Activated T-helper 1 cell treated with anti-CD3 and anti-CD28 coated beads, Interleukin-2, amount 50 U/mL, for 16 hours (primary cell): Measurements from ENCODE around the gene TIMELESS.
"Not testable (repeated sequence)": the region's sequence is repeated elsewhere in the genome, so short reads cannot be mapped to it uniquely, and the experiment has no call there.

Experiments used
- DNase-seq, 2 donors: peaks; one replicate each; pipeline ENCODE4 v3.0.0-alpha.2; 2020; ENCODE audit warnings: low read depth in 1 of 2, low spot score in 1 of 2

Gene TIMELESS

DNA sequence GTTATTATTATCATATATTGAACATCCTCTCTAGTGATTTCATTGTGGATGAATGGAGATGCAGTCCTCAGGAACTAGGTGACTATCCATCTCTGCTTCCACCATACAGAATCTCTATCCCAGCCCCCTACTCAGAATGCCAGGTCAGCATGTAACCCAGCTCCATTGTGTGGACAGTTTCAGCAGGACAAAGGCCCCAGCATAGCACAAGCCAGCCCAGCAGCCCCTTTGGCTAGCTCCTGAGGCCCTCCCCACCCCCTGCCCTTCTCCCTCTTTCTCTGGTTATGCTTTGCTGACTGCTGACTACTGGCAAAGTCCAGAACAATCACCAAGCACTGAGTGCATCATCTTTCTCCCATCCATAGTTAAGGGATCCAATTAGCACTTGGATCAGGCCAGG, 13.3 kb upstream of the TIMELESS start:
- no peak for DNase-seq

DNA sequence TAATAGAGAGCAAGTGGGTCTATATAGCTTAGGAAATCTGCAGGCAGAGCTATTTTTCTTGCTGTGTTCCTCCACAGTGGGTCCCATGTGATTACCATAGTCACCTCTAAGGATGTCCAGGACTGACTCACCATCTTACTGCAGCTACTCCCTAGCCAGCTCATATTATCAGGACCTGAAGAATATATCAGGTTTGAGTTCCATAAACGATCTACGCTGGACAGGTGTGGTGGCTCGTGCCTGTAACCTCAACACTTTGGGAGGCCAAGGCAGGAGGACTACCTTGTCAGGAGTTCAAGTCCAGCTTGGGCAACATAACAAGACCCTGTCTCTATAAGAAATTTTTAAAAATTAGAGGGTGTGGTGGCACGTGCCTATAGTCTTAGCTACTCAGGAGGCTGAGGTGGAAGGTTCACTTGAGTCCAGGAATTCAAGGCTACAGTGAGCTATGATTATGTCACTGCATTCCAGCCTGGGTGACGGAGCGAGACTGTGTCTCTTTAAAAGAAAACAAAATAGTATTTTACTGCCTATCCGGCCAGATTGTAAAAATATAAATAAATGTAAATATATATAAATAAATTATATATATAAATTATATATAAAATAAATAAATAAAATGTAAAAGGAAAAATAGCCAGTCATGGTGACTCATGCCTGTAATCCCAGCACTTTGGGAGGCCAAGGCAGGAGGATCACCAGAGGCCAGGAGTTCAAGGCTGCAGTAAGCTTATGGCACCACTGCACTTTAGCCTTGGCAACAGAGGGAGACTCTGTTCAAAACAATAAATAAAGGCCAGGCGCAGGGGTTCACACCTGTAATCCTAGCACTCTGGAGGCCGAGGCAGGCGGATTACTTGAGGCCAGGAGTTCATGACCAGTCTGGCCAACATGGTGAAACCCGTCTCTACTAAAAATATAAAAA, 12.3 kb upstream of the TIMELESS start:
- no peak for DNase-seq

DNA sequence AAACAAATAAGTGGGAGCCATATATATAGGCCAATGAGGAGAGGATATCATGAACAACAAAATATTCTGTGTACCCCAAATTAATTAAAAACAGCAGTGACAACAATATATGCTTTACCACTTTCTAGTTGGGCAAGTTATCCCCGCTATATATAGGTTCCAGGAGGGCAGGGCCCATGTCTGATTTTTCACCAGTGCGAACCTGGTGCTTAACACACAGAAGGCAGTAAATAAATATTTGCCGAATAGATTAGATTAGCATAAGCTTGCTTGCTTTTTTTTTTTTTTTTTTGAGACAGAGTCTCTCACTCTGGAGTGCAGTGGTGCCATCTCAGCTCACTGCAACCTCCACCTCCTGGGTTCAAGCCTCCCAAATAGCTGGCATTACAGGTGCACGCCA, 8.6 kb upstream of the TIMELESS start:
- DNase-seq, result no peak

DNA sequence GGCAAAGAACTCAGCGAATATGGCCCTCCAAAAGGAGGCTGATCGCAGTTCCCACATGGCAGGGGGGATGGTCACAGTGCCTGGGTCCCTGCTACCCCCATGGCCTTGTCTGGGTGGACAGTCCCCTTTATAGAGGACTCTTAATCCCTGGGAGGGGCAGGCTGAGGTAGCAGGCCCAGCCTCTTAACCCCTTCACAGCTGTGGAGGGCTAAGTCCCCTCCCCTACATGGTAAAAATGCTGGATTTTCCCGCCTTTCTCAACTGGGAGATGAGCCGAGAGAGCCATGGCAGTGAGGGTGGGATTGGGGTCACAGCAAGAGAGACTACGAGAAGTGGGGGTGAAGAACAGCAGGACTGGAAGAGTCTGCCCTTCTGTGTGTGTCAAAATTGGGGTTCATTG, 5.3 kb upstream of the TIMELESS start, which contains the start of gene MIP:
TSS of gene MIP (minus strand) at position 101 of the 400 bp plus-strand sequence. CDS start at position 57, 44 bp downstream.
- no peak for DNase-seq

DNA sequence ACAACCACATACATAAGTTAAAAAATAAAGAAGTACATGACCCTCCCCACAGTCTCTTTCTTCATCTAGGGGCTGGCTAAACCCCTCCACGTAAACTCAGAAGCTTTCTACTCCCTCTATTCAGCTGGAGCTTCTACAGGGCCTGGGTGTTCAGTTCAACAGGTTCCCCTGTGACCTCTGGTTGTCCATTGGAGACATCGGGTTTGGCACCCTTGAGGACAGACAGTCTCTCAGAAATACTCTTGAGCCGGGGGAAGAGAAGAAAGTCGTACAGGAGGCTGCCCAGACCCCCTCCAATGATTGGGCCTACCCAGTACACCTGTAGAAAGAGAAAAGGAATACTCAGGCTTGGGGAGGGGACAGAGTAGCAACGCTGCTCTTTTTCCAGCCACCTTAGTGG, 1.9 kb upstream of the TIMELESS start:
- DNase-seq, result no peak

DNA sequence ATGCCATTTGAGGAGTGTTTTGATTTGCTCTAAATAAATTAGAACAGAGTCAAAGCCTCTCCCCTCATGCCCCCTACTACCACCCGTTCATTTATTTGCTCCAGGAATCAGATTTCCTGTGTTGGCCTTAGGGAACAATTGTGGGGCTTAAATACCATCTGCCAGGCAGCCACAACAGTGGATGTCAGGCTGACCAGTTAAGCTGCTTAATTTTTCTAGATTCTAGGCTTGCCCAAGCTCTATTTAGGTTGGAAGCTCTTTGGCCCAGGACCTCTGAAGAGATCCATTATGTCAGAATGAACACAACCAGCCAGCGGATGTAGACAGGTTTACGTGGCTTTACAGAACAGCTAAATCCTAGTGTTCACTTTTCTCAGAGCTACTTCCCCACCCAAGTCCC, 1.0 kb upstream of the TIMELESS start:
- no peak for DNase-seq

DNA sequence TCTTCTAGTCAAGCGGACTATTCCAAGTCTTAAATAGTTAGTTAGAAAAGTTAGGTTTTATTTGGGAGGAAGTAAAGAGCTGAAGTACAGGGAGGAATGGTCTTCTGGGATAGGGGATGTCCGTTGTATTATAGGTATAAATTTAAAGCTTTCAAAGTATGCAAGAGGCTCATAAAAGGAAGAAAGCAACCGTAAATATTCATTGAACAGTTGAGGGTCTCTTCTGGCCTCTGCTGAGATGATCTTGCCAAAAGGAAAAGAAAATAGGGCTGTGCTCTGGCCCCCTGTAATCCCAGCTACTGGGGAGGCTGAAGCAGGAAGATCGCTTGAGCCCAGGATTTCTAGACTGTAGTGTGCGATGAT, 377 bp upstream of the TIMELESS start:
- no peak for DNase-seq

DNA sequence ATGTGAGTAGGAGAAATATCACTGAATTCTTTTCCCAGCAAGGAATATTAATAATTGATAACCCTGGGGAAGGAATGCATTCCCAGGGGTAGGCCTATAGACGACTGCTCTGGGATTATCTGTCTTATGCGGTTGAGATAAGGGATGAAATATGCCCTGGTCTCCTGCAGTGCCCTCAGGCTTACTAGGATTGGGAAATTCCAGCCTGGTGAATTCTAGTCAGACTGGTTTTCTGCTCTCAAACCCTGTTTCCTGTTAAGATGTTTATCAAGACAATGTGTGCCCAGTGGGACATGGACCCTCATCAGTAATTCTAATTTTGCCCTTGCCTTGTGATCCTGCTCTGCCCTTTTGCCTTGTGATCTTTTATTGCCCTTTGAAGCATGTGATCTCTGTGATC, 6.0 kb downstream of the TIMELESS start:
- not testable (repeated sequence) for DNase-seq

DNA sequence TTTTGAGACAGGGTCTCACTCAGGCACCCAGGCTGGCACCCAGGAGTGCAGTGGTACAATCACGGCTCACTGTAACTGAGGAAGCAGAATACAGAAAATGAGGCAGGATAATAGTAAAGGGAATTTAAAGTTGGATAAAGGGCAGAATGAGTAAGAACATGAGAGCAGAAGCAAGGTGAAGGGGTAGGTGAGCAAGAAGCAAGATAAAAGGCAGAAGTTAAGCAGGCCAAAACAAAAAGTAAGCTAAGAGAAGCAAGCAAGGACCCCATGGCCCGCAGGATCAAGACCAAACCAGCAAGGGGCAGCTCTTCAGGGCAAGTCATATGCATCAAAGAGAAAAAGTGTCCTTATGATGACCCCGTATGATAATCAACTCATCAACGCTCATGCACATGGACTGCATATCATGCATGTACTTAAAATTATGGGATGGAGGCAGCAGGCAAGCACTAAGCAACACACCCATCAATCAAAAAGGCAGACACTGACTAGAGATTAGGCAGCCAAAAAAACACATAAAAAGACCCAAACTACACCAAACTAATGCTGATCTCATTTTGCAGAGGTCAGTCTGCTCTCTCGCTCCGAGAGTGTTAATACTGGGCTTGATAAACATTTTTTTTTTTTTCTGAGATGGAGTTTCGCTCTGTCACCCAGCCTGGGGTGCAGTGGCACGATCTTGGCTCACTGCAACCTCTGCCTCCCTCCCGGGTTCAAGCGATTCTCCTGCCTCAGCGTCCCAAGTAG, 11.6 kb downstream of the TIMELESS start:
- no peak for DNase-seq

DNA sequence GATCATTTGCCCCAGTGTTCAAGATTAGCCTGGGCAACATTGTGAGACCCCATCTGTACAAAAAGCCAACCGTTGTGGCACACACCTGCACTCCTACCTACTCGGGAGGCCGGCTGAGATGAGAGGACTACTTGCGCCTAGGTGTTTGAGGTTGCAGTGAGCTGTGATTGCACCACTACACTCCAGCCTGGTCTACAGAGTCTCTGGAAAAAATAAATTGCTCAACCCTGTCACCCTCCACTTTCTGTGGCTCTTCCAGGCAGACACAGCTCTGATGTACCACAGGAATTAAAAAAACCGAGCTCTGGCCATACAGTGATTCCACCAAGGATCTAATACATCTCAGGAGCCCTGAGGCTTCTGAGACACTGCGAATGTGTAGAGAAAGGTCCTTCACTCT, 14.4 kb downstream of the TIMELESS start:
- DNase-seq, result no peak

DNA sequence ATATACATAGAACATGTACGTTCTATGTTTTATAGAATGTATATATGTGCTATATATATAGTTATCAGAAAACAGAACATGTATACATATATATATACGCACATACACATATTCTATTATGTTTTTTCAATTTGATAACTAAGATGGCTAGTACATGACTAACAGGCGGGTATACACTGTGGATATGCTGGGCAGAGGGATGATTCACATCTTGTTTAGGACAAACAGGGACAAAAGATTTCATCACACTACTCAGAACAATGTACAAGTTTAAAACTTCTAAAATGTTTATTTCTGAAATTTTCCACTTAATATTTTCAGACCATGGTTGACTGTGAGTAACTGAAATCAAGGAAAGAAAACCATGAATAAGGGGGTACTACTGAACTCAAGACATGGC, 17.4 kb downstream of the TIMELESS start:
- DNase-seq, result no peak

DNA sequence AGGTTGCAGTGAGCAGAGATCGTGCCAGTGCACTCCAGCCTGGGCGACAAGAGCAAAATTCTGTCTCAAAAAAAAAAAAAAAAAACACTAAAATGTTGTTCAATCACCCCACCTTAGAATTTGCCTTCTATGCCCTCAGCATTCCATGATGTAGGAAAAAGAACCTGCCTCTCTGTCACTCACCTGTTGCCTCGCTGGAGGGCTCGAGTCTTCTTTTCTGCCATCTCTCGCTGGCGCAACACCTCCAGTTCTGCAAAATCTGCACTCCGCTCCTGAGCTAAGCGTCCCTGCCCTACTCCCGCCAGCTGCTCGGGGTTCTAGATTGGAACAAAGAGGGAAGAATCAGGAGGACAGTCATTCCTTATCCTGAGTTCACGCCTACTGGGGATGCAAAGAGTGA, 17.9 kb downstream of the TIMELESS start:
- DNase-seq, result no peak

DNA sequence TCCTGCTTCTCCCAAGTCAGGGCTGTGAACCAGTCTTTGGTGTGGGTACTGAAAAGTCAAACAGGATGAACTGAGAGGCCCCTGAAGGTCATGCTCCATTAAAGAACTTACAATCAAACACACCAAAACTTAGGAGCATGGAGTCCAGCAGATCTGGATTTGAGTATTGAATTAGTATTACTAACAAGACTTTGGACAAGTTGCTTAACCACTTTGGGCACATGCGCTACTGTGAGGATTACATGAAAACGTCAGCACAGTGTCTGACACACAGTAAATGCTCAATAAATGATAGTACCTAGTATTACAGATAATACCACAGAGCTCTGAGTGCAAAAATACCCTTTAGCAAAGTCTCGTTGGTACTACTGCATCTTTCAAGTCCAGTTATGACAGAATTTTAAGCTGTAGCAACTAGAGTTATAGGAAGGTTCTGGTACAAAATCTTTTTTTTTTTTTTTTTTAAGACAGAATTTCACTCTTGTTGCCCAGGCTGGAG, 23.2 kb downstream of the TIMELESS start:
- no peak for DNase-seq

DNA sequence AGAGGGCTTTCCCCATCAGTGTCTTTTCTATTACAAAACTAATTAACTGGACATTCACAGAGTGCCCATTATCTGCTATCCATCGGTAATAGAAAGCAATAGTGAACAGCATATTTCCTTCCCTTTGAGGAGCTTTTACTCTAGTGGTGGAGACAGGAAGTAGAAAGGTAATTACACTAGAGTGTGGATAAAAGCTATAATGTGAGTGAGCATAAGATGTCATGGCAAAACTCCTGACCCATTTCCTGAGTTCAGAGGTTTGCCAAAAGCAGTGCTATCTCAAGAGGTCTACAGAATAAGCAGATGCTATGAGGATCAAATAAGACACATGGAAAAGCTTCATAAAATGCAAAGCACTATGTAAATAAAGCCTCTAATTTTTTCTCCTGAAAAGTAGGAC, 24.0 kb downstream of the TIMELESS start:
- no peak for DNase-seq

DNA sequence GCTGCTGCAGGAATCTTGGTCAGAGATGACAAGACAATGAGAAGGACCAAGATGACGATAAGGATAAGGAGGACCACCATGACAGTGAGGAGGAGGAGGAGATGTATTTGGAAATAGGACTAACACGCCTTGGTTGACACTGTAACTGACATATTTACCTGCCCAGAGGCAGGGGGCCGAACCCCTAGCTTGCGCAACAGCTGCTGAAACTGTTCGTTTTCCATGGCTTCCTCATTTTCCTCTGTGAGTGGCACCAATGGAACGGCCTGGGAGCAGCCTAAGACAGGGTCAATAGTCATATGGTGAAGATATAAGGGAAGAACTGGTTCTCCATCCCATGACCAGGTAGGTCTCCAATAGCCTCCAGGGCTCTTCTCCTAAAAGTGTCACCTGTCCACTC, 28.8 kb downstream of the TIMELESS start:
- DNase-seq, result no peak

DNA sequence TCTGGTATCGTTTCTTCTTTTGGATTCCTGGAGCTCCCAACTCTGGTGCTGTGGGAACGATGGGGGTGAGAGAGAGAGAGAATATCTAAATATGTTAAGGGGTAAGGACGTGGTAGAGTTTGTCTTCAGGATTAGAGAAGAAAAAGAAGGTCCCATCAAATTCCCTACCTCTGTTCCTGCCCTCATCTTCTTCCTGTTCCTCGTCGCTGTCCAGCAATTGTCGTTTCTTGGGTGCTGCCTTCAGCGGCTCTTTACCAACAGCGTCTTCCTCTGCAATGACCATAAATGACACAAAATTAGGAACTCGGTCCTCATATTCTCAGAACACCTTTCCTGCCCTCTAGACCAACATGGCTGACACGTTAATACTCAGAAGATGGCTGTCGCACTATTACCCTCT, 31.5 kb downstream of the TIMELESS start:
- DNase-seq, result no peak

DNA sequence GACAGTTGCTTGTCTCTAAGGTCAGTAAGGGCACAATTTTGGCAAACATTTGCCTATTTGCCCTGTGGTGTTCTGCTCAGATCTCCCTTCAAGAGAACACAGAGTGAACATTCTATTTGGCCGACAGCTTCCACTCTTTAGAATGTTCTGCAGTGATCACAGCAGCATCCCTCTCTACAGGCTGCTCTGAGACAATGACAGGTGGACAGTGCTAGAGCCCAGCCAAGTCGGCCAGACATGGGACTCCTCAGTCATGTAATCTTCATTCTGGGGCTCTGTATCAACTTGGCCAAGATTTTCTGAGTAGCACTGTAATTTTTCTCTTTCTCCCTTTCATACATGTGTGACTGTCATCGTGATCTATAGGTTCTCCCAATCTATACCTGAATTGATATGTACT, 34.8 kb downstream of the TIMELESS start:
- DNase-seq, result no peak

DNA sequence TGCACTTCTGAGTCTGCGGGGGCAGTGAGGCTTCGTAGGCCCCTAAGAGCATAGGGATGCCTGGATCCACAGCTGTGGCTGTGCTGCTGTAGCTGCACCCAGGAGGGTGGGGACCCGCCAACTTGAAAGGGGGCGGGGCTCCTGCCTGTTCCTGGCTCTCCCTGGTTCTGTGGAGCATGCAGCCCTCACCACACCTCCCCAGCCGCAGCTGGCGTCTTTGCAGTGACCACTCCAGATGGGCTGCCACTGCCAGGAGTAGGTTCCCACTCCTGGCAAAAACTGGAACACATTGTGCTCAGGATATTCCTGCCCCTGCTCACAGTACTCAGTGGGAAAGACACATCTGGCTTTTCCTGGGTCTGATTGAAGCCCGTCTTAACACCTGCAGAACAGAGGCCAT, 35.8 kb downstream of the TIMELESS start:
- DNase-seq, result no peak

DNA sequence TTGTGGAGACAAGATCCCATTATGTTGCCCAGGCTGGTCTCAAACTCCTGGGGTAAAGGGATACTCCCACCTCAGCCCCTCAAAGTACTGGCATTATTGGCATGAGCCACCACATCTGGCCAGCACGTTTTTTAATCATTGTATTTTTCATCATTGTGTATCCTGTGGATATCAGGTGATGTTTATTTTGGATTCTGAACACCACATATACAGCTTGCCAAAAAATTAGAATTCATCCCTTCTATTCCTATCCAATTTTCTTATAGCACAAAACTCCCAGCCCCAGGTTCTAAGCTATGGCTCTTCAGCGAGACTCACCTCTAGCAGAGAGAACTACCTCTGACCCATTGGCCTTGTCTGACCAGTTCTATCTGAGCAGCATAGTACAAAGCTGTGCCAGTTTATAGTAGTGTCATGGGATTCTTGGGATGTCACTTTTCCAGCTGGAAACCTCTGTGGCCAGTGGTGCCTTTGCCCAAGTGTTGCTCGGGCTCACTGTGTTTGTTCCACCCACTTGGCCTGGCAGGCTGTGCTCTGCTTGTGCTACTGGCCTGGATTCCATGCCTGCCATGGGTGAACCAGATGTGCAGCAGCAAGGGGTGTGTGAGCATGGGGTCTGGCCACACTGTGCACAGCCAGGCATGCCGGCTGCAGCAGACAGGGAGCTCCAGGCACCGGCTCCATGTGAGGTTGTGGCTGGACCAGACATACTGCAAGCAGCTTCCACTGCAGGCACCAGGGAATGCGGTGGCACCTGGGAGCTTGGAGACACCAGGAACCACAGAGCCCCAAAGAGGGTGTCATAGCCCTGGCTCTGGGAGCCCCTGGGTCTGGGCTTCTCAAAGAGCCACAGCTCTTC, 37.2 kb downstream of the TIMELESS start:
- no peak for DNase-seq

DNA sequence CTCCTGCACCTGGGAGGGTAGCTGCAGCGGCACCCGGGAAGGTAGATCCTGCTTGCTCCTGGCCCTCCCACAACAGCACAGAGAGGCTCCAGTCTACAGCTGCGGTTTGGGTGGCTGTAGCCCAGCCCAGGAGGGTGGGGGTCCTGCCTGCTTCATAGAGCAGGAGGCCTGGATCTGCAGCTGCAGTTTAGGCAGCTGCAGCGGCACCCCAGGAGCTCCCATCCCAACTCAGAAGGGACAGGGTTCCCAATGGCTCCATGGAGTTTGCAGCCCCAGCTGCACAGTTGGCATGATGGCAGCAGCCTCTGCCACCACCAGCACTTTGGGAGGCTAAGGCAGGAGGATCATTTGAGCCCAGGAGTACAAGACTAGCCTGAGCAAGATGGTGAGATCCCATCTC, 38.5 kb downstream of the TIMELESS start:
- no peak for DNase-seq

DNA sequence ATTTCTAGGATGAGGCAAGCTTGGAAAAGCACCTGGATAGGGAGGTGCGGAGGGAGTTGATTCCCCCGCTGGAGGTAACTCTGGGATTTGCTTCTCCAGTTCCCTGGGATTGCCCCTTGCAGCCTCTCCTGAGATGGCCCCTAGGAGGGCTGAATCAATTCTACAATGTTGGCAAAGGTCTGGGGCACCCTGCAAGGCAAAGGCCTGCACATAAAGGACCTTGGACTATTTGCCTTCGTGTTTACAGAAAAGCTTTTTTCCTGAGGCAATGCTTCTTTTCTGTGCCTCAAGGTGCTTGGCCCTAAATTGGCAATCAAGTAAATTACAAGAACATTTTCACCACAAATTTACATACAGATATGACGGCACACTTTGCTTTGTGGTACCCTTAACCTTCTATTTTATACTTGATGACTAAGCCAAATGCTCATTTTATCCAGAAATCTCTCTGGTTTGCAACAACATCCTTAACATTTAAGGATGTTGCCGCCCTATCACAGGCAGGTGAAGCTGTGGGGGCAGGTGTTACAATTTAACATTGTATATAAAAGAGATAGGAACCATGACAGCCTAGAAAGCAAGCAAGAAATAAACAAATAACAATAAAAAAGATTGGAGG, 40.3 kb downstream of the TIMELESS start:
- no peak for DNase-seq
